Measurements from ENCODE around the gene SCN1B.
"Not testable (repeated sequence)": the region's sequence is repeated elsewhere in the genome, so short reads cannot be mapped to it uniquely, and the experiment has no call there.

SCN1B gene

DNA sequence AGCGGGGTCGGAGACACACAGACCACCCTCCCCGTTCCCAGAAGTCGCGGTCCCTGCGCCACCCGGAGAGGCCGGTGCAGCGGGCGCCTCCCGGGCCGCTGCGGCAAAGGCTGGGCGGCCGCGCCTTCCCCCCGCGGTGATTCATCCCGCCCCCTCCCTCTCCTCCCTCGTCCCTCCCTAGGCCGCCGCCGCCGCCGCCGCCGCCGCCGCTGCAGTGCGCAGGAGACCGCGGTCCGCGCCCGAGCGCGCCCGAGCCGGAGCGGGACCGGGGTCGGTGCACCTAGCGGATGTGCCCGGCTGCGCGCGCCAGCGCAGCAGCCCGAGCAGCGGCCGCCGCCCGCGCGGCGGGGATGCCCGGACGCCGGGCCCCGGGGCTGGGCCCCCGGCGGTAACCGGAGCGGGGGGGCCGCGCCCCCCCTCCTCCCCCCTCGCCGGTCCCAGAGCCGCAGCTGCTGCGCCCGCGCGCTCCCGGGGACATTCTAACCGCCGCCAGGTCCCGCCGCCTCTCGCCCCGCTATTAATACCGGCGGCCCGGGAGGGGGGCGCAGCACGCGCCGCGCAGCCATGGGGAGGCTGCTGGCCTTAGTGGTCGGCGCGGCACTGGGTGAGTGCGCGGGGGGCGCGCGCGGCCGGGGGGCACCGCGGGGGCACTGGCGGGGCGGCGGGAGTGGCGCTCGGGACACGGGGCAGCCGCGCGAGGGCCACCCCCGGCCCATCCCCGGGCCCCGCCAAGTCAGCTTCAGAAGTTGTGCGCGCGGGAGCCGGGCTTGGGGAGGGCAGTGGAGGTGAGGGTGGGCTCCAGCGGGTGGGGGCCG, at the start of gene SCN1B:
SCN1B (plus strand) TSS at position 214 of the 815 bp plus-strand sequence; CDS start at position 565, 351 bp downstream.
- DNase-seq (ENCODE audit: low spot score), result peak; percentile 69

DNA sequence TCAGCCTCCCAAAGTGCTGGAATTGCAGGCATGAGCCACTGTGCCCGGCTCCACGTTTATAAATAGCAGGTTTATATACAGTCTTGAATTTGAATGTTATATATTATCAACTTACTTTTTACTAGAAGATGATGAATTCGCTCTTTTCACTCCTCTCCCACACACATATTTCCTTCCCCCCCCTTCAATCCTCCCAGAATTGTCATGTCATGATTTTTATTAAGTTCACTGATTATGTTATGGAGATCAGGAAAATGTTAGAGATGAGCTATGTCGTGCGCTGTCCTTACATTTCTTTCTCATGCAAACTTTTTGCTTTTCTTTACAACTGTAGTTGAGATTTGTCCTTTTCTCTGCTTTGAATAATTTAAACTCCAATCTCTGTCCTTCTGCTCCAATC, 48.0 kb upstream of the SCN1B start:
- H3K27ac Mint-ChIP-seq, result no peak overlapping the region
- H3K36me3 Mint-ChIP-seq (ENCODE audit: low read depth), result no peaks in the 10 kb centered on the region
- H3K27me3 Mint-ChIP-seq (ENCODE audit: low read depth), result peaks cover 2% of the 10 kb centered on the region
- peaks cover 9% of the 10 kb centered on the region for H3K4me1 Mint-ChIP-seq (ENCODE audit: low read depth)
- DNase-seq (ENCODE audit: low spot score), result no peak
- no peak overlapping the region for H3K4me3 Mint-ChIP-seq
- peaks cover 3% of the 10 kb centered on the region for H3K9me3 Mint-ChIP-seq

More for the DNA sequence above, at the start of gene SCN1B:
- Mint-ChIP-seq H3K4me1 (ENCODE audit: low read depth) (peaks cover 3% of the 10 kb centered on the region), H3K27ac (peak within 1 kb of the TSS; percentile 3), H3K9me3 (no peaks in the 10 kb centered on the region), H3K27me3 (ENCODE audit: low read depth) (peaks cover 32% of the 10 kb centered on the region), H3K4me3 (peak within 1 kb of the TSS; percentile 72), H3K36me3 (ENCODE audit: low read depth) (peaks cover 16% of the 10 kb centered on the region)

DNA sequence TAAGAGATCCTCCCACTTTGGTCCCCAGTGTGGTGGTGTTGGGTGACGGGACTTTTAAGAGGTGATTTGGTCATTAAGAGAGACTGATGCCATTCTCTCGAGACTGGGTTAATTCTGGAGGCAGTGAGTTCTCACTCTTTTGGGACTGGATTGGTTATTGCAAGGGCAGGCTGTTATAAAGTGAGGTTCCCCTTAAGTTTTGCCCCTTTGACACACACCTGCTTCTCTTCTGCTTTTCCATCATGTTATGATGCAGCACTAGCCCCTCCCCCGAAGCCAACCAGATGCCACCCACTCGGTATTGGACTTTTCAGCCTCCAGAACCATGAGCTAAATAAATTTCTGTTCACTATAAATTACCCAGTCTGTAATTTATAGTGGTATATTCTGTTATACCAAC, 46.5 kb upstream of the SCN1B start:
- Mint-ChIP-seq H3K4me1 (ENCODE audit: low read depth) (peaks cover 9% of the 10 kb centered on the region), H3K27ac (no peak overlapping the region), H3K9me3 (peaks cover 3% of the 10 kb centered on the region), H3K27me3 (ENCODE audit: low read depth) (peaks cover 2% of the 10 kb centered on the region), H3K4me3 (no peak overlapping the region), H3K36me3 (ENCODE audit: low read depth) (no peaks in the 10 kb centered on the region)
- DNase-seq (ENCODE audit: low spot score), result no peak

DNA sequence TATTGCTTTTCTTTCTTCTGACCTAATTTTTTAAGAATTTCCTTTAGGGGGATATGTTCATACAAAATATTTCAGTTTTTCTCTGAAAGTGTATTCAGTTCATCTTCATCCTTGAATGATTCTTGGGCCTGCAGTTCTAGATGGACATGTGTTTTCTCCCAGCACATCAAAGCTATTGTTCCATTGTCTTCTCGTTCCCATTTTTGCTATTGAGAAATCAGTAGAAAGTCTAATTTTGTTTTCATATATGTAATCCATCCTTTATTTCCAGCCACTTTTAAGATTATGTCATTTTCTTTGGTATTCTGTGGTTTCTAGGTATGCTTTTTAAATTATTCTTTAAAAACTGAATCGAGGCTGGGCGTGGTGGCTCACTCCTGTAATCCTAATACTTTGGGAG, 46.0 kb upstream of the SCN1B start:
- Mint-ChIP-seq H3K27me3 (ENCODE audit: low read depth) (peaks cover 2% of the 10 kb centered on the region), H3K4me3 (no peak overlapping the region), H3K4me1 (ENCODE audit: low read depth) (peaks cover 10% of the 10 kb centered on the region), H3K36me3 (ENCODE audit: low read depth) (no peaks in the 10 kb centered on the region), H3K27ac (no peak overlapping the region), H3K9me3 (peaks cover 3% of the 10 kb centered on the region)
- DNase-seq (ENCODE audit: low spot score), result no peak

DNA sequence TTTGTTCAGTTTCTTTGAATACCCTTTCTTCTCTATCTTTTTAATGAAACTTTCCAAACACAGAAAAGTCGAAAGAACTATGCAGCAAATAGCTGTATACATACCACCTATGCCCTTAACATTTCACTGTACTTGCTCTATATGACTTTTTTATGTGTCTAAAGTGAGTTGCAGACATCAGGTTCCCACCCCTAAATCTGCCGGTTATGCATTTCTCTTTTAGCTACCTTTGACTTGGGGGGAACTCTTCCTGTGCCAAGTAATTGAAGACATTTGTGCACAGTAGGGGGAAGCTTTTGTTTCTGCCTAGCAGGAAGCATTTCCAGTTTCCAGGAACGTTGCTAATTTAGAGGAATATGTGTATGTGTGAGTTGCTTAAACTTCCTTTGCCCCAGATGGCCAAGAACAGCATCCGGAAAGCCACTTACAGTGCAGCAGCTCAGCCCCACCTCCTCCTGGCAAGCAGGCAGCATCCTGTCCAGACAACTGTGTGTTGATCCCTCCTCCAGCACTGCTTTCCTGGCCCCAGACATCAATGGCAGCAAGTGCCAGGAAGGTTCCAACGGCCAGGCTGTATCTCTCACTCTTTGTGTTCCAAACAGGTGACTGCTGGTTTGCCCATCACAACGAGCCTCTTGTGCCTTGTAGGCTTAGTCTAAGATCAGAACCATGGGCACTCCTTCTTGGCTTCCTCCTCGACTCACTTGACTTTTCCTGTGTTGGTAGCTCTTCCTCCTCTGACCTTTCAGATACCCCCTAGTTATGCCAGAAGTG, 44.8 kb upstream of the SCN1B start:
- DNase-seq (ENCODE audit: low spot score), result no peak
- Mint-ChIP-seq H3K27ac (peak overlapping the region; percentile 68), H3K27me3 (ENCODE audit: low read depth) (peaks cover 2% of the 10 kb centered on the region), H3K4me3 (peak overlapping the region; percentile 56), H3K4me1 (ENCODE audit: low read depth) (peaks cover 13% of the 10 kb centered on the region), H3K9me3 (peaks cover 3% of the 10 kb centered on the region), H3K36me3 (ENCODE audit: low read depth) (no peaks in the 10 kb centered on the region)

DNA sequence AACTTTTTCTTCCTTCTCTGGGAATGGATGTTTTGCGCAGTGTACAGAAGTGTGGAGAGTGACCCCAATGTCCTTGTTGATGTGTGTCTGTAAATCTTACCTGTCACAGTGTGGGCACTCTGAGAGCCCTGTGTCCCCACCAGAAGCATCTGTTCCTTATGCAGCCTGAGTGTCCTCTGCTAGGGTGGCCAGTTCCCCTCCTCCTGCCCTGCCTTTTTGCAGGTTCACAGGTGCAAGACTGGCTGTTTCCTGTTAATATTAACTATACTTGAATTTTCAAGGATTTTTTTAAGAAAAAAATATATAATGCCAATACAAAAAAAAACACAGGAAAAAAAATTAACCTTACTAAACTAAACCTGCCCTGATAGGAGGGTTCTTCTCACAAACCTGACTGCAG, 42.2 kb upstream of the SCN1B start:
- Mint-ChIP-seq H3K4me3 (no peak overlapping the region), H3K27ac (no peak overlapping the region), H3K36me3 (ENCODE audit: low read depth) (no peaks in the 10 kb centered on the region), H3K4me1 (ENCODE audit: low read depth) (peaks cover 17% of the 10 kb centered on the region), H3K9me3 (peaks cover 3% of the 10 kb centered on the region), H3K27me3 (ENCODE audit: low read depth) (no peaks in the 10 kb centered on the region)
- DNase-seq (ENCODE audit: low spot score), result no peak

DNA sequence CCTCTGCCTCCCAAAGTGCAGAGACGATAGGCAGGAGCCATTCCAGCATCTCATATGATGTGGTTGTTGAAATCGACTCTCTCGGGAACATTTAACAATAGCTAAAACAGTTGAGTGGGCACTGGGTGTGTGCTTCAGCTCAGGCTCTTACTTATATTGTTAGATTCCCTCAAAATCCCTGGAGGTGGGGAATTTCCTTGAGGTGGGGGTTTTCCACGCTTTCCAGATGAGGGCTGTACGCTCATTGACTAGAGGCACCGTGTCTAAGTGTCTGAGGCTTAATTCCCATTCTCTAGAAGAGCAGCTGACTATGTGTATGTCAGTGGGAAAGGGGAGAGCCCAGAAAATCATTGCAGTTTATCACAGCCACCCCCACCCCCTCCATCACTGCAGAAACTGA, 41.0 kb upstream of the SCN1B start:
- Mint-ChIP-seq H3K4me3 (no peak overlapping the region), H3K9me3 (peaks cover 3% of the 10 kb centered on the region), H3K27me3 (ENCODE audit: low read depth) (no peaks in the 10 kb centered on the region), H3K4me1 (ENCODE audit: low read depth) (peaks cover 17% of the 10 kb centered on the region), H3K36me3 (ENCODE audit: low read depth) (no peaks in the 10 kb centered on the region), H3K27ac (no peak overlapping the region)
- no peak for DNase-seq (ENCODE audit: low spot score)

DNA sequence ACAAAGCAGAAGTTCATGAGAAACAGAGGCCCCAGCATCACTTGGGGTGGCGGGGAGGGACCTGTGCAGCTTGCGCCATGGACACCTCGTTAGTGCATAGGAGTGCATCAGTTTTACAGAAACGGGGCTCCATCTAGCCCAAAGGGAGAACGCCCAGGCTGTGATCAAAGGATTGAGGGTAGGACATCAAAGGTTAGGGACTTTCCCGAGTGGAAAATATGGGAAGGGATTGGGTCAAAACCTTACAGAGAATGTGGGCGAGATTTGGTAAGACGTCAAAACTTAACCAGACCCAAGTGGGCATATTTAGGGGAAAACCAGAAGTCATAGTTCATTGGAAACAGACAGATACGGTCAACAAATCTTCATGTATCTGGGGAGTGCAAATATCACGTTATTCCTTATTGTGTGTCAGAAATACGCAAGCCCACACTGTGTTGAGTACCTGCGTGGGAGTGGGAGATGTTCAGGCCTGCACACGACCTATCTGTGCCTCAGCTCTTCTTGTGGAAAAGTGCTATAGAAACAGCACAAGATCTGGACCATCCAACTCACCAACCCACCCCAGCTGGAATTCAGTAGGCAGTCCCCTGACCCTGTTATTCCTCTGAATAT, 39.6 kb upstream of the SCN1B start:
- Mint-ChIP-seq H3K4me3 (no peak overlapping the region), H3K36me3 (ENCODE audit: low read depth) (no peaks in the 10 kb centered on the region), H3K4me1 (ENCODE audit: low read depth) (peaks cover 10% of the 10 kb centered on the region), H3K27ac (no peak overlapping the region), H3K9me3 (no peaks in the 10 kb centered on the region), H3K27me3 (ENCODE audit: low read depth) (no peaks in the 10 kb centered on the region)
- peak; percentile 74 for DNase-seq (ENCODE audit: low spot score)

DNA sequence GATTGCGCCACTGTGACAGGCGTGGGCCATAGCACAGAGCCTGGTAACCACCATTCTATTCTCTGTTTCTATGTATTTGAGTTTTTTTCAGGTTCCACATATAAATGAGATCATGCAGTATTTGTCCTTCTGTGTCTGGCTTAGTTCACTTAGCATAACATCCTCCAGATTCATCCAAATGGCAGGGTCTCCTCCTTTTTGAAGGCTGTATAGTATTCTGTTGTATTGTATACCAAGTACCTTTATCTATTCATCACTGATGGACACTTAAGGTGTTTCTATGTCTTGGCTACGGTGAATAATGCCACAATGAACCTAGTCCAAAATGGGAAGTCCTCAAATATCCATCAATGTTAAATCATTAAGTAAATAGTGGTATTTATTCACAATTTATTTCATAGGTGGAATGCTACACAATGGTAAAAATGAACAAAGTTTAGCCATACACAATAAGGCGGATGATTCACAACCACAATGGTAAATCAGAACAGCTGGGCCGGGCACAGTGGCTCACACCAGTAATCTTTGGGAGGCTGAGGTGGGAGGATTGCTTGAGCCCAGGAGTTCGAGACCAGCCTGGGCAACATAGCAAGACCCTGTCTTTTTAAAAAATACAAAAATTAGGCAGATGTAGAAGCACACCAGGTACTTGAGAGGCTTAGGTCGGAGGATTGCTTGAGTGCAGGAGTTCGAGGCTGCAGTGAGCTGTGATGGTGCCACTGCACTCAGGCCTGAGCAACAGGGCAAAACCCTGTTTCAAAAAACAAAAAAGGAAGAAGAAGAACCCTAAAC, 38.5 kb upstream of the SCN1B start:
- no peak overlapping the region for H3K27ac Mint-ChIP-seq
- H3K9me3 Mint-ChIP-seq, result no peaks in the 10 kb centered on the region
- peaks cover 9% of the 10 kb centered on the region for H3K4me1 Mint-ChIP-seq (ENCODE audit: low read depth)
- H3K36me3 Mint-ChIP-seq (ENCODE audit: low read depth), result no peaks in the 10 kb centered on the region
- H3K27me3 Mint-ChIP-seq (ENCODE audit: low read depth), result no peaks in the 10 kb centered on the region
- no peak overlapping the region for H3K4me3 Mint-ChIP-seq
- no peak for DNase-seq (ENCODE audit: low spot score)

DNA sequence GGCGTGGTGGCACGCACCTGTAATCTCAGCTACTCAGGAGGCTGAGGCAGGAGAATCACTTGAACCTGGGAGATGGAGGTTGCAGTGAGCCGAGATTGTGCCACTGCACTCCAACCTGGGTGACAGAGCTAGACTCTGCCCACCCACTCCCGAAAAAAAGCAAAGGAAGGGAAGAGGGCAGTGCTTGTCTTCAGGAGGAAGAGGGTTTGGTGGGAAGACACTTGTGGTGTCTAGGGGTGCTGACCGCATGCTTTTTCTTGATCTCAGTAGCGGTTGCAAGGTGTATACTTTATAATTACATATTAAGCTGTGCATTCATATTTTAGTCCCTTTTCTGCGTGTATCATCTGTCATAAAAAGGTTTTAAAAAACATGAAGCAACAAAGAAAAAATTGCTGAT, 37.7 kb upstream of the SCN1B start:
- H3K4me1 Mint-ChIP-seq (ENCODE audit: low read depth), result peaks cover 17% of the 10 kb centered on the region
- not testable (repeated sequence) for DNase-seq (ENCODE audit: low spot score); H3K27ac Mint-ChIP-seq

DNA sequence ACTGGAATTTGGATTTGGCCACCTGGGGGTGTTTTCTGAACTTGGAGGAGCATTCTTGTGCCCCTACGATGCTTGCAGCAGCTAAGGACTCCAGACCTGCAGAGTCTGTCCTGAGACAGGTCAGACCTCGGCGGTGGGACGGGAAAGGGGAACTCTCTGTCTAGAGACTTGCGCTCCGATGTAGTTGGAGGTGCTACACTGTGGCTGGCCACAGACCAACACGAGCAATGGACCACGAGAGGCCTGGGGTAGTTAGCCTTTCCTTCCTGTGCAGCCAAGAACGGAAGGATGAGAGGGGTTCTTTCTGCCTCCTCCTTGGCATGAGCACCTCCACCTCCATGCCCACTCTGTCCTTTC, 36.0 kb upstream of the SCN1B start:
- Mint-ChIP-seq H3K36me3 (ENCODE audit: low read depth) (no peaks in the 10 kb centered on the region), H3K4me3 (no peak overlapping the region)

More for the DNA sequence above, 37.7 kb upstream of the SCN1B start:
- H3K27me3 Mint-ChIP-seq (ENCODE audit: low read depth); H3K4me3 Mint-ChIP-seq; H3K36me3 Mint-ChIP-seq (ENCODE audit: low read depth); H3K9me3 Mint-ChIP-seq: not testable (repeated sequence)

DNA sequence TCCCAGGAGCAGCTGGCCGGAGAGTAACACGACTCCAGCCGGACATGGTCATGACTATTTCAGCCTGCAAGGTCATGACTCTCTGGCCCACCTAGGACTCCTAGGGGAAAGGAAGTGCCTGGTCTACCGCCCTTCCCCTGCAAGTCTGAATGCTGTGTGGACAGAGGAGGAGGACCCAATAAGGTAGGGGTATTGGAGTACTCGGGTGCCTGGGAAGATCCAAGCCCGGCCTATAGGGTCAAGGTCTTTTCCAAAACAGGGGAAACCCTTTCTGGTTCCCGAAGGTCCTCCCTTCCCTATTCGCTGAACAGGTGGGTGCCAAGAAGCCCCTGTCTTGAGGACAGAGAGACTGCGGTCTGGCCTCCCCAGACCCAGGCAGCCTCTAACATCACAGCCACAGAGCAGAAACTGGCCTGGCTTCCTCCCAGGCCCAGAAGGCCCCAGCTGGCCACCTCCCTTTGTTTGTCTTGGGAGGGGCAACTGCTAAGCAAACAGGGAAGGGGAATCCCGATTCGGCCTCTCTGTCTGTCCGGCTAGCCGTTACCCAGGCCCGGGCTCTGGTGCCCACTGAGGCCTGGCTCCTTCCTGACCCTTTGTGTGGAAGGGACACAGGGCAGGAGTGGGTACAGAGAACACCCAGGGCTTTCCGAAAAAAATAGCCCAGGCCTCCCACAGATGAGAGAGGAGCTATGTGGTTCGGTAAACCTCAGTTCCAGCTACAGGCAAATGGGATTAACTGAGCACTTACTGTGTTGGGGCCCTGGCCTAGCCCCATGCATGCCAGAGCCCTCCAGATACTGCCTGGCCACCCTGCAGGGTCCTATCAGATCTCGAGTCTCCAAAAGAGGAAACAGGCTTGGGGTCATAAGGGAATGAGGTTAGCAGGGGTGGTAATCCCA, 35.4 kb upstream of the SCN1B start:
- no peaks in the 10 kb centered on the region for H3K27me3 Mint-ChIP-seq (ENCODE audit: low read depth)
- no peak for DNase-seq (ENCODE audit: low spot score)
- H3K4me3 Mint-ChIP-seq, result no peak overlapping the region
- H3K36me3 Mint-ChIP-seq (ENCODE audit: low read depth), result no peaks in the 10 kb centered on the region
- peaks cover 26% of the 10 kb centered on the region for H3K4me1 Mint-ChIP-seq (ENCODE audit: low read depth)
- H3K27ac Mint-ChIP-seq, result no peak overlapping the region
- no peaks in the 10 kb centered on the region for H3K9me3 Mint-ChIP-seq

More for the DNA sequence above, 36.0 kb upstream of the SCN1B start:
- H3K27ac Mint-ChIP-seq, result no peak overlapping the region
- no peak for DNase-seq (ENCODE audit: low spot score)
- no peaks in the 10 kb centered on the region for H3K9me3 Mint-ChIP-seq
- H3K27me3 Mint-ChIP-seq (ENCODE audit: low read depth), result no peaks in the 10 kb centered on the region
- H3K4me1 Mint-ChIP-seq (ENCODE audit: low read depth), result peaks cover 28% of the 10 kb centered on the region

DNA sequence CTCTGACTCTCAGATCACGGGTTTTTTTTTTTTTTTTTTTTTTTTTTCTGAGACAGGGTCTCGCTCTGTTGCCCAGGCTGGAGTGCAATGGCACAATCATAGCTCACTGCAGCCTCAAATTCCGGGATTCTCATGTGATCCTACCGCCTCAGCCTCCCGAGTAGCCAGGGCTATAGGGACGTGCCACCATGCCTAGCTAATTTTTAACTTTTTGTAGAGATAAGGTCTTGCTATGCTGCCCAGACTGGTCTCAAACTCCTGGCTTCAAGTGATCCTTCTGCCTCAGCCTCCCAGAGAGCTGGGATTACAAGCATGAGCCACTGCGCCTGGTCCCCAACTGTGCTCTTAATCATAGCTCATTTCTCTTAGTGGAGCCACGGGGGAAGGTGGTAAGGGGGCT, 34.7 kb upstream of the SCN1B start:
- no peak overlapping the region for H3K4me3 Mint-ChIP-seq
- no peak overlapping the region for H3K27ac Mint-ChIP-seq
- H3K36me3 Mint-ChIP-seq (ENCODE audit: low read depth), result no peaks in the 10 kb centered on the region
- H3K27me3 Mint-ChIP-seq (ENCODE audit: low read depth), result no peaks in the 10 kb centered on the region
- H3K4me1 Mint-ChIP-seq (ENCODE audit: low read depth), result peaks cover 25% of the 10 kb centered on the region
- no peaks in the 10 kb centered on the region for H3K9me3 Mint-ChIP-seq
- DNase-seq (ENCODE audit: low spot score), result no peak

Measured in T-helper 2 cell treated with Interferon-gamma antibody and Interleukin-4, amounts not matched to agents 5 μg/mL and 100 μg/mL, for 36 hours (primary cell).